A673 (cell line): Measurements from ENCODE around the gene STX18. TPM values are rescaled to one million over a fixed set of nuclear protein-coding genes. Genes with fewer than 3 reads are reported as not detected.

Experiments
- BruUV-seq: library from RNA; stranded (reverse); fragments of 400-500 nt; replicated peaks from 2 replicates; lab custom pipeline; 2021; lab: Mats Ljungman, UMichigan
- CTCF ChIA-PET: fragments of 300-600 bp; sonication (Branson Sonifier 250); formaldehyde crosslinking; loops from one replicate; lab custom pipeline; 2022; ENCODE audit warnings: antibody characterized with exemption; lab: Charles Lee
- POLR2A ChIA-PET: fragments of 300-600 bp; sonication (Branson Sonifier 250); formaldehyde crosslinking; loops from one replicate; lab custom pipeline; 2022; ENCODE audit warnings: antibody characterized with exemption; ENCODE audit not compliant: low non-redundant PET; lab: Charles Lee
- DNase-seq: peaks from one replicate; pipeline ENCODE4 v3.0.0-alpha.2; 2015; ENCODE audit warnings: low spot score
- H3K27ac ChIP-seq: fragments of 200-600 bp; sonication (generic); 2 replicates; pipeline ENCODE4 v1.5.1; 2016; ENCODE audit warnings: mixed run types, low read depth, mild to moderate bottlenecking, mixed read lengths, antibody characterized with exemption, low read length; ENCODE audit not compliant: poor library complexity, severe bottlenecking
- H3K27me3 ChIP-seq: fragments of 200-600 bp; sonication (generic); replicated peaks from 2 replicates; pipeline ENCODE4 v1.6.1; 2017; ENCODE audit warnings: mixed run types, low read depth, mild to moderate bottlenecking, mixed read lengths, antibody characterized with exemption, low read length; ENCODE audit not compliant: insufficient read depth, poor library complexity
- H3K36me3 ChIP-seq: fragments of 200-600 bp; sonication (generic); 2 replicates; pipeline ENCODE4 v1.6.1; 2016; ENCODE audit warnings: mixed run types, mild to moderate bottlenecking, mixed read lengths, antibody characterized with exemption, low read length; ENCODE audit not compliant: insufficient read depth, poor library complexity, severe bottlenecking
- H3K4me1 ChIP-seq: fragments of 200-600 bp; sonication (generic); 2 replicates; pipeline ENCODE4 v1.6.1; 2017; ENCODE audit warnings: mixed run types, mild to moderate bottlenecking, mixed read lengths, antibody characterized with exemption, low read length; ENCODE audit not compliant: insufficient read depth, poor library complexity, severe bottlenecking
- H3K4me3 ChIP-seq: fragments of 200-600 bp; sonication (generic); 2 replicates; pipeline ENCODE4 v1.5.1; 2016; ENCODE audit warnings: low read depth, mixed run types, mild to moderate bottlenecking, mixed read lengths, low read length; ENCODE audit not compliant: poor library complexity, severe bottlenecking
- H3K9me3 ChIP-seq: fragments of 200-600 bp; sonication (generic); 2 replicates; pipeline ENCODE4 v1.6.1; 2016; ENCODE audit warnings: mixed run types, low read depth, mild to moderate bottlenecking, mixed read lengths, antibody characterized with exemption, low read length; ENCODE audit not compliant: poor library complexity, severe bottlenecking
- CTCF ChIP-seq: fragments of 300-800, 200-600 bp; sonication (generic); conservative IDR thresholded peaks from 2 replicates; pipeline ENCODE4 v1.5.1; 2017; ENCODE audit warnings: low read depth, mild to moderate bottlenecking, antibody characterized with exemption, low read length, moderate library complexity, mixed read lengths
- EZH2 ChIP-seq: fragments of 200-600 bp; sonication (generic); IDR thresholded peaks from 2 replicates; pipeline ENCODE4 v1.6.1; 2017; ENCODE audit warnings: borderline replicate concordance, low read depth, mild to moderate bottlenecking, mixed read lengths, antibody characterized with exemption, low read length; ENCODE audit not compliant: poor library complexity, severe bottlenecking
- intact Hi-C: fragments of 100-400 bp; cut with micrococcal nuclease; formaldehyde crosslinking; loops from one replicate; pipeline ENCODE4 v1.10.0; 2022; ENCODE audit not compliant: unreplicated experiment
- total RNA-seq: library from RNA; stranded (reverse); gene quantifications from 2 replicates; pipeline ENCODE4 v1.2.3, GENCODE V29; 2021

The STX18 gene
- total RNA-seq, 1 experiment from 2014 or later: 34.3 TPM

- Histone ChIP-seq H3K9me3 (no peaks in the 10 kb centered on the region), H3K27ac (no peak overlapping the region), H3K4me3 (no peak overlapping the region), H3K36me3 (peaks cover 6% of the 10 kb centered on the region), H3K4me1 (no peaks in the 10 kb centered on the region), H3K27me3 (no peaks in the 10 kb centered on the region)
- TF ChIP-seq CTCF: no peak
- ChIA-PET POLR2A (no interaction called here), CTCF (no interaction called here)
- no peak for DNase-seq
- no TSS peak for BruUV-seq
- intact Hi-C loops: no loop called here
Measured at GRCh38 chr4:4456816-4457578, 84.9 kb downstream of the STX18 start.

- CTCF ChIA-PET: no interaction called here
- DNase-seq: no peak
- POLR2A ChIA-PET: no interaction called here
- no peak overlapping the region for H3K27ac ChIP-seq
- TF ChIP-seq EZH2 (no peak), CTCF (no peak)
- no peaks in the 10 kb centered on the region for H3K27me3 ChIP-seq
- intact Hi-C loops: no loop called here
- peaks cover 6% of the 10 kb centered on the region for H3K36me3 ChIP-seq
- H3K9me3 ChIP-seq: no peaks in the 10 kb centered on the region
- BruUV-seq: no TSS peak
- H3K4me1 ChIP-seq: no peaks in the 10 kb centered on the region
- H3K4me3 ChIP-seq: no peak overlapping the region
Measured at GRCh38 chr4:4456351-4456750, 85.5 kb downstream of the STX18 start.

- POLR2A ChIA-PET: no interaction called here
- Histone ChIP-seq H3K4me3 (no peak overlapping the region), H3K4me1 (no peaks in the 10 kb centered on the region), H3K27ac (no peak overlapping the region), H3K36me3 (peaks cover 6% of the 10 kb centered on the region), H3K27me3 (no peaks in the 10 kb centered on the region), H3K9me3 (no peaks in the 10 kb centered on the region)
- no peak for DNase-seq
- CTCF ChIA-PET: no interaction called here
- intact Hi-C loops: no loop called here
- BruUV-seq: no TSS peak
- TF ChIP-seq CTCF (no peak), EZH2 (no peak)
Measured at GRCh38 chr4:4455210-4455865, 86.5 kb downstream of the STX18 start.
